Measurements from ENCODE around the gene GH1. TPM values are rescaled to one million over a fixed set of nuclear protein-coding genes. Genes with fewer than 3 reads are reported as not detected.

The GH1 gene
- total and polyA plus RNA-seq, 9 of the 15 experiments (the other 6 are each of a cell fraction or from before 2014, with no cell fraction given): not detected

DNA sequence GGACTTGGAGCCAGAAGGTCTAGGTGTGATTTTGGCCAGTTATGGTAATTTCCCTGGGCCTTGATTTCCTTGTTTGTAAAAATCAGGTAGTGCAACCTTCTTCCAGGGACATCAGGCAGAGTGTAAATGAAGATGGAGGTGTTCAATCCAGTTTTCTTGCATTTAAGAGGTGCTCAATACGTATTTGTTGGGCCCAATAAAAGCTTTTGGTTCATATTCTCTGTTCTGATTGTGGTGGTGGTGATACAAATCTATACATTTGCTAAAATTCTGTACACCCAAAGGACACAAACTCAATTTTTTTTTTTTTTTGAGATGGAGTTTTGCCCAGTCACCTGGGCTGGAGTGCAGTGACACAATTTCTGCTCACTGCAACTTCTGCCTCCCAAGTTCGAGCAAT is 7.5 kb upstream of the GH1 start:
- in situ Hi-C loops (cut with MboI): no loop called here
- Histone ChIP-seq H3K9me1 (ENCODE audit: control insufficient read depth, insufficient read depth, low read length) (no peaks in the 10 kb centered on the region), H2AFZ (ENCODE audit: low read depth, low read length) (no peak overlapping the region), H3K27ac (ENCODE audit: extremely low read depth, low read depth, low read length) (no peak overlapping the region), H3K4me3 (no peak overlapping the region), H4K20me1 (replicated peaks; ENCODE audit: control insufficient read depth, insufficient read depth, low read length) (no peaks in the 10 kb centered on the region), H3K27me3 (ENCODE audit: control insufficient read depth in 2 of 2, insufficient read depth in 2 of 2, low read length in 2 of 2) (peaks cover 0 to 9% of the 10 kb centered on the region in 2 experiments; a peak in 2 of 5 replicates), H3K4me1 (replicated peaks in 1 of 2; ENCODE audit: control insufficient read depth in 2 of 2, insufficient read depth in 2 of 2, low read length in 2 of 2) (peaks cover 0 to 20% of the 10 kb centered on the region in 2 experiments; a peak in 2 of 5 replicates), H3K36me3 (ENCODE audit: control insufficient read depth, insufficient read depth, low read length) (no peaks in the 10 kb centered on the region), H3K4me2 (ENCODE audit: insufficient read depth, low read length) (no peak overlapping the region), H3K79me2 (ENCODE audit: control insufficient read depth, insufficient read depth, low read length) (no peaks in the 10 kb centered on the region), H3K9ac (ENCODE audit: insufficient read depth in 1 of 2, low read depth in 2 of 2, low read length in 2 of 2) (no peak overlapping the region), H3K9me3 (replicated peaks; ENCODE audit: control insufficient read depth, insufficient read depth, low read depth, low read length) (no peaks in the 10 kb centered on the region)
- ATAC-seq: no peak
- no peak for DNase-seq (ENCODE audit: extremely low read depth in 1 of 4, low spot score in 3 of 4)
- WGBS (ENCODE audit: insufficient coverage, low coverage, missing lambda C conversion rate): 13% methylated on average over 2 of the region's 2 CpGs
- ChIA-PET CTCF (ENCODE audit: low intra/inter-chr PET ratio) (no interaction called here), POLR2A (interaction anchor here (0.6 kb wide), 1 partner anchor 79 kb away, joined by 3 read pairs; no protein-coding TSS in a partner anchor)
- FAIRE-seq: no peak
- no TSS peak for BruUV-seq (replicated peaks)
- intact Hi-C loops (cut with micrococcal nuclease): no loop called here
- TF ChIP-seq TAF15 (IDR thresholded peaks at IDR 0.05; ENCODE audit: low read depth, low read length): no peak
- no peak for TF ChIP-seq PKNOX1 (IDR thresholded peaks at IDR 0.05)
- no peak for TF ChIP-seq ZNF174 (CRISPR knock-in tag; IDR thresholded peaks at IDR 0.05)
- TF ChIP-seq CREB1 (IDR thresholded peaks at IDR 0.05): no peak
- no peak for TF ChIP-seq CREB1 (CRISPR knock-in tag; IDR thresholded peaks at IDR 0.05)
- no peak for TF ChIP-seq STAT6 (CRISPR knock-in tag; IDR thresholded peaks at IDR 0.05)
- TF ChIP-seq MXI1 (IDR thresholded peaks at IDR 0.05; ENCODE audit: low read depth, low read length): no peak
- no peak for TF ChIP-seq ZNF24 (IDR thresholded peaks at IDR 0.05)
- TF ChIP-seq PTTG1 (tag; IDR thresholded peaks at IDR 0.05; ENCODE audit: low read depth): no peak
- TF ChIP-seq GTF2E2 (tag; IDR thresholded peaks at IDR 0.05): no peak
- TF ChIP-seq TAL1 (IDR thresholded peaks at IDR 0.05): no peak
- TF ChIP-seq, protein P1, sequence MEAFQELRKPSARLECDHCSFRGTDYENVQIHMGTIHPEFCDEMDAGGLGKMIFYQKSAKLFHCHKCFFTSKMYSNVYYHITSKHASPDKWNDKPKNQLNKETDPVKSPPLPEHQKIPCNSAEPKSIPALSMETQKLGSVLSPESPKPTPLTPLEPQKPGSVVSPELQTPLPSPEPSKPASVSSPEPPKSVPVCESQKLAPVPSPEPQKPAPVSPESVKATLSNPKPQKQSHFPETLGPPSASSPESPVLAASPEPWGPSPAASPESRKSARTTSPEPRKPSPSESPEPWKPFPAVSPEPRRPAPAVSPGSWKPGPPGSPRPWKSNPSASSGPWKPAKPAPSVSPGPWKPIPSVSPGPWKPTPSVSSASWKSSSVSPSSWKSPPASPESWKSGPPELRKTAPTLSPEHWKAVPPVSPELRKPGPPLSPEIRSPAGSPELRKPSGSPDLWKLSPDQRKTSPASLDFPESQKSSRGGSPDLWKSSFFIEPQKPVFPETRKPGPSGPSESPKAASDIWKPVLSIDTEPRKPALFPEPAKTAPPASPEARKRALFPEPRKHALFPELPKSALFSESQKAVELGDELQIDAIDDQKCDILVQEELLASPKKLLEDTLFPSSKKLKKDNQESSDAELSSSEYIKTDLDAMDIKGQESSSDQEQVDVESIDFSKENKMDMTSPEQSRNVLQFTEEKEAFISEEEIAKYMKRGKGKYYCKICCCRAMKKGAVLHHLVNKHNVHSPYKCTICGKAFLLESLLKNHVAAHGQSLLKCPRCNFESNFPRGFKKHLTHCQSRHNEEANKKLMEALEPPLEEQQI (IDR thresholded peaks at IDR 0.05): no peak
- TF ChIP-seq BDP1 (IDR thresholded peaks at IDR 0.05; ENCODE audit: insufficient read depth, insufficient read length): no peak
- no peak for TF ChIP-seq NR2C2 (CRISPR knock-in tag; IDR thresholded peaks at IDR 0.05)
- no peak for TF ChIP-seq NR2C2 (tag; IDR thresholded peaks at IDR 0.05)
- no peak for TF ChIP-seq ERF (CRISPR knock-in tag; IDR thresholded peaks at IDR 0.05)

Measured in K562 (cell line).